Kidney (tissue), 14 donors: ENCODE results near the gene PODXL2. TPM values are rescaled to one million over a fixed set of nuclear protein-coding genes. Genes with fewer than 3 reads are reported as not detected.

Source experiments
- DNase-seq, 5 donors: peaks; one replicate each; pipeline ENCODE4 v3.0.0-alpha.2; 2013 to 2020
- FAIRE-seq: peaks from 2 replicates; lab custom pipeline; 2012; peaks lifted over from hg19 to GRCh38; lab: Jason Lieb, UNC
- H3K27ac ChIP-seq, 2 donors: one replicate each; pipeline ENCODE4 v1.7.0; 2013; ENCODE audit warnings: low read depth in 2 of 2, low read length in 2 of 2, inconsistent platforms in 1 of 2
- H3K27me3 ChIP-seq: one replicate; pipeline ENCODE4 v1.7.1; 2013; ENCODE audit warnings: low read length, inconsistent platforms; ENCODE audit not compliant: control insufficient read depth, insufficient read depth
- H3K36me3 ChIP-seq, 3 donors: one replicate each; pipeline versions ENCODE4 v1.7.0 to v1.7.1; 2013; ENCODE audit warnings: low read length in 3 of 3, control low read depth in 1 of 3, inconsistent platforms in 1 of 3; ENCODE audit not compliant: insufficient read depth in 3 of 3, control insufficient read depth in 2 of 3
- H3K4me1 ChIP-seq, 3 donors: one replicate each; pipeline versions ENCODE4 v1.7.0 to v1.7.1; 2013; ENCODE audit warnings: low read length in 3 of 3, inconsistent platforms in 1 of 3, low read depth in 1 of 3; ENCODE audit not compliant: control insufficient read depth in 2 of 3, insufficient read depth in 2 of 3
- H3K4me3 ChIP-seq, 3 donors: one replicate each; pipeline versions ENCODE4 v1.7.0 to v1.8.1; 2013; ENCODE audit warnings: low read length in 3 of 3, control low read depth in 1 of 3, inconsistent platforms in 1 of 3
- H3K9ac ChIP-seq, 3 donors: one replicate each; pipeline versions ENCODE4 v1.7.0 to v1.7.1; 2013; ENCODE audit warnings: low read length in 3 of 3, control low read depth in 1 of 3, inconsistent platforms in 1 of 3
- H3K9me3 ChIP-seq, 3 donors: one replicate each; pipeline versions ENCODE4 v1.7.0 to v1.7.1; 2013; ENCODE audit warnings: low read length in 3 of 3, control low read depth in 1 of 3, inconsistent platforms in 1 of 3; ENCODE audit not compliant: control insufficient read depth in 2 of 3, insufficient read depth in 1 of 3
- CTCF ChIP-seq: IDR thresholded peaks from 3 replicates; pipeline ENCODE4 v1.5.1; 2012; ENCODE audit warnings: mild to moderate bottlenecking, moderate library complexity, borderline replicate concordance; ENCODE audit not compliant: insufficient read depth; ENCODE audit errors: extremely low read depth
- intact Hi-C: fragments of 100-400 bp; cut with DNase I; formaldehyde crosslinking; loops from one replicate; pipeline ENCODE4 v1.11.1; 2022
- polyA plus RNA-seq: library from polyadenylated mRNA; stranded (reverse); fragments of 350-450 nt; fragmentation: Illumina TruSeq; extraction: RNeasy Lipid Tissue Mini Kit (QIAGEN cat#74804); gene quantifications from one replicate; pipeline ENCODE4 v1.2.3, GENCODE V29; 2014; ENCODE audit warnings: low read depth, low replicate concordance; ENCODE audit not compliant: insufficient read depth
- total RNA-seq: library from RNA; stranded (reverse); fragmentation: NEBNext Ultra II Directional; extraction: Animal tissue kit (Norgen Biotek cat#: 25700); gene quantifications from one replicate; pipeline ENCODE4 v1.2.1, GENCODE V29; 2021
- donor health status: control.
- donor health status: control.
- donor health status: control.
- donor health status: control.
- donor health status: control.
- donor health status: DM: yes; HTN: yes; CAD: no.
- donor health status: Normal renal cell carcinoma (clear cell type).

The PODXL2 gene
- total and polyA plus RNA-seq, 2 donors from 2014 or later, result 7.4 to 10.5 TPM

DNA sequence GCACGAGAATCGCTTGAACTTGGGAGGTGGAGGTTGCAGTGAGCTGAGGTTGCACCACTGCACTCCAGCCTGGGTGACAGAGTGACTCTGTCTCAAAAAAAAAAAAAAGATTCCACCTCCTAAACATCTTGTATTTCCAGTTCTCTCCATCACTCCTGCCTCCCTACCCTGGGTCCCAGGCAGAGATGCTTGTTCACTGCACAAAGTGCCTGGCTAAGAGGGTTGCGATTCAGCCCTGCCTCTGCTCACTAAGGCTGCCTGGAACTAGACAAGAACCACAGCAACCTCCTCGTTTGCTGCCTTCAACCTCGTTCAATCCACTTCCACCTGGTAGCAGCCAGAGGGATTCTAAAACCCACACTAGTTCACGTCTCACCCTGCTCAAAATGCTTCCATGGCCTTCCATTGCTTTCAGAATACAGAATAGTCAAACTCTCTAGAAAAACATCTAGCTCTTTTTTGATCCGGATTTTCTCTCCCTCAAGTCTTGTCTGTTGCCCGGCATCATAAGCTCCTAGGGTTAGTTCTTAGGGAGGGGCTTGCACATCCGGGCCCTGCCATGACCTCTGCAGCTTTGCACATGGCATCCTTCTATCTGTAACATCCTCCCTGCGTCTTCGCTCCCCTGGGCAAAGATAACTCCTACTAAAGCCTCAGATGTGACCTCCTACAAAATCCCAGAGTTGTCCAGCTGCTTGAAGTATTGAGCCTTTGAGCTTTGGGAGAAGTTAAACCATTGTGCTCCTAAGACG lies 31.8 kb upstream of the PODXL2 start:
- TF ChIP-seq CTCF, result no peak
- FAIRE-seq (no peak), DNase-seq (no peak)
- Histone ChIP-seq H3K9ac (no peak overlapping the region), H3K4me3 (peak overlapping the region in 1 of 3 donors; percentile 69), H3K9me3 (no peaks in the 10 kb centered on the region), H3K36me3 (peaks cover 0 to 3% (median 0%) of the 10 kb centered on the region in 3 donors), H3K27me3 (no peaks in the 10 kb centered on the region), H3K4me1 (peaks cover 0 to 7% (median 2%) of the 10 kb centered on the region in 3 donors), H3K27ac (no peak overlapping the region)
- intact Hi-C loops, result no loop called here

DNA sequence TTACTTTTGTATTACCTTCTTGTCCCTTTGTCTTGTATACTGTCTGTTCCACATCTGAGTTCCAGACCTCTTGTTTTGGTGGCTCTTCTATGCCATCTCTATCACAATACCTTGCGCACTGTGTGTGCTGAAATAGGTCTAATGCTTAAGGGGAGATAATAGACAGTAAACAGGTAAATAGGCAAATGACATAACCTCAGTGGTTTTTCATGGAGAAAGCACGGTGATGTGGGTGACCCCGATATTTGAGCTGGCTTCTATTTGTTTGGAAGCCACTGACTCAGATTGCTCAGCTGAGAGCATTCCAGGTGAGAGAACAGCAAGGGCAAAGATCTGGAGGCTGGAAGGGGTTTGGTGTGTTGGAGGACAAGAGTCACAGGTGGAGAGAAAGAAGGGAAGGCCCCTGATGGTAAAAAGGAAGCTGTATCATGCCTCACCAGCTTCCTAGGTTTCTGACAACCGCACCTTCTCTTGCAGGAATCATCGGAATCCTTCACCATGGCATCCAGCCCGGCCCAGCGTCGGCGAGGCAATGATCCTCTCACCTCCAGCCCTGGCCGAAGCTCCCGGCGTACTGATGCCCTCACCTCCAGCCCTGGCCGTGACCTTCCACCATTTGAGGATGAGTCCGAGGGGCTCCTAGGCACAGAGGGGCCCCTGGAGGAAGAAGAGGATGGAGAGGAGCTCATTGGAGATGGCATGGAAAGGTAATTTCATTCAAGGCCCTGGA lies 30.0 kb upstream of the PODXL2 start:
- TF ChIP-seq CTCF, result no peak
- Histone ChIP-seq H3K4me3 (peak overlapping the region; percentile 52 to 75 (median 69)), H3K36me3 (peaks cover 0 to 3% (median 0%) of the 10 kb centered on the region in 3 donors), H3K9me3 (no peaks in the 10 kb centered on the region), H3K4me1 (peaks cover 0 to 7% (median 2%) of the 10 kb centered on the region in 3 donors), H3K9ac (peak overlapping the region in 2 of 3 donors; percentile 45 to 58), H3K27me3 (no peaks in the 10 kb centered on the region), H3K27ac (no peak overlapping the region)
- DNase-seq (peak in 1 of 5 donors; percentile 29), FAIRE-seq (no peak)
- intact Hi-C loops, result no loop called here

- intact Hi-C loops, result no loop called here
- no peak overlapping the region for H3K27ac ChIP-seq
- FAIRE-seq (no peak), DNase-seq (no peak)
- no peak overlapping the region for H3K9ac ChIP-seq
- no peak overlapping the region for H3K4me3 ChIP-seq
- no peaks in the 10 kb centered on the region for H3K9me3 ChIP-seq
- TF ChIP-seq CTCF, result no peak
- no peaks in the 10 kb centered on the region for H3K27me3 ChIP-seq
- peaks cover 0 to 6% (median under 1%) of the 10 kb centered on the region in 3 donors for H3K36me3 ChIP-seq
- H3K4me1 ChIP-seq, result peaks cover 0 to 7% (median 2%) of the 10 kb centered on the region in 3 donors
Observed at GRCh38 chr3:127600749-127601456, 28.1 kb upstream of the PODXL2 start.
